GM12878 (cell line): ENCODE data around the gene ELL2. TPM values are rescaled to one million over a fixed set of nuclear protein-coding genes. Genes with fewer than 3 reads are reported as not detected.

Source experiments
- ATAC-seq: fragments of 200-7000 bp; cut with Tn5 transposase; 3 replicates; pipeline ENCODE4 v1.9.1; 2020; ENCODE audit warnings: mild to moderate bottlenecking, moderate library complexity
- BruUV-seq: library from RNA; stranded (reverse); fragments of 400-500 nt; replicated peaks from 2 replicates; lab custom pipeline; 2021; lab: Mats Ljungman, UMichigan
- CTCF ChIA-PET: fragments of 300-600 bp; sonication (Branson Sonifier 250); formaldehyde crosslinking; extraction: SDS; loops from one replicate; lab custom pipeline; 2021; ENCODE audit warnings: inconsistent platforms; lab: Yijun Ruan, JAX
- POLR2A ChIA-PET: fragments of 350-600 bp; formaldehyde crosslinking; extraction: SDS; loops from one replicate; lab custom pipeline; 2021; ENCODE audit warnings: inconsistent platforms; lab: Charles Lee
- RAD21 ChIA-PET: fragments of 300-600 bp; sonication (Branson Sonifier 250); formaldehyde crosslinking; loops from one replicate; lab custom pipeline; 2023; ENCODE audit warnings: antibody characterized with exemption; ENCODE audit not compliant: unreplicated experiment; lab: Charles Lee
- SMC1A ChIA-PET: fragments of 300-600 bp; sonication (Branson Sonifier 250); formaldehyde crosslinking; loops from one replicate; lab custom pipeline; 2023; ENCODE audit not compliant: unreplicated experiment, uncharacterized antibody; lab: Charles Lee
- DNase-seq: peaks from one replicate; pipeline ENCODE4 v3.0.0-alpha.2; 2011; ENCODE audit warnings: low read depth, low spot score
- FAIRE-seq: peaks from 3 replicates; lab custom pipeline; 2011; peaks lifted over from hg19 to GRCh38; lab: Jason Lieb, UNC
- H2AFZ ChIP-seq: 2 replicates; pipeline ENCODE4 v1.6.0; 2011; ENCODE audit warnings: low read depth, low read length, control low read depth; ENCODE audit not compliant: control insufficient read depth
- H3K27ac ChIP-seq: 2 replicates; pipeline ENCODE4 v1.5.1; 2011; ENCODE audit warnings: control low read depth; ENCODE audit not compliant: control insufficient read depth, insufficient read depth
- H3K27me3 ChIP-seq, 2 experiments: replicated peaks in 1 of 2; 2 replicates each; pipeline versions ENCODE4 v1.6.0 to v1.6.1; 2011; ENCODE audit warnings: low read length in 1 of 2; ENCODE audit not compliant: control insufficient read depth in 2 of 2, insufficient read depth in 2 of 2
- H3K36me3 ChIP-seq, 2 experiments: 2 replicates each; pipeline ENCODE4 v1.5.1; 2011; ENCODE audit warnings: low read length in 1 of 2; ENCODE audit not compliant: control insufficient read depth in 2 of 2, insufficient read depth in 2 of 2
- H3K4me1 ChIP-seq: 2 replicates; pipeline ENCODE4 v1.6.1; 2011; ENCODE audit warnings: mild to moderate bottlenecking, low read length, moderate library complexity, mixed read lengths; ENCODE audit not compliant: control insufficient read depth, insufficient read depth
- H3K4me2 ChIP-seq: 2 replicates; pipeline ENCODE4 v1.6.0; 2011; ENCODE audit warnings: control low read depth; ENCODE audit not compliant: control insufficient read depth, insufficient read depth
- H3K4me3 ChIP-seq: fragments of 200-600 bp; sonication (generic); 2 replicates; pipeline ENCODE4 v1.5.1; 2016
- H3K79me2 ChIP-seq: 2 replicates; pipeline ENCODE4 v1.6.0; 2011; ENCODE audit warnings: low read length; ENCODE audit not compliant: control insufficient read depth, insufficient read depth
- H3K9ac ChIP-seq: 2 replicates; pipeline ENCODE4 v1.8.0; 2011; ENCODE audit warnings: low read length, control low read depth, mixed read lengths; ENCODE audit not compliant: control insufficient read depth, insufficient read depth
- H3K9me3 ChIP-seq: replicated peaks from 3 replicates; pipeline ENCODE4 v1.5.1; 2011; ENCODE audit warnings: mild to moderate bottlenecking, low read length; ENCODE audit not compliant: control insufficient read depth, insufficient read depth
- H4K20me1 ChIP-seq: 2 replicates; pipeline ENCODE4 v1.6.0; 2011; ENCODE audit not compliant: control insufficient read depth, insufficient read depth
- CEBPB ChIP-seq, 2 experiments: fragments of 150-350 bp in 1 of 2; IDR thresholded peaks; 2 replicates each; pipeline ENCODE4 v1.6.1; 2012 to 2014; ENCODE audit warnings: low read depth in 2 of 2, low read length in 2 of 2, borderline replicate concordance in 1 of 2, inconsistent platforms in 1 of 2
- CHD4 ChIP-seq: fragments of 200-600 bp; sonication (generic); IDR thresholded peaks from 2 replicates; pipeline ENCODE4 v1.6.1; 2016; ENCODE audit warnings: mild to moderate bottlenecking
- FOS ChIP-seq: IDR thresholded peaks from 3 replicates; pipeline ENCODE4 v1.6.1; 2011; ENCODE audit warnings: borderline replicate concordance; ENCODE audit not compliant: insufficient read length; ENCODE audit errors: extremely low read depth
- IRF5 ChIP-seq: fragments of 450-650 bp; IDR thresholded peaks from 2 replicates; pipeline ENCODE4 v1.6.1; 2017; ENCODE audit warnings: borderline replicate concordance
- RAD51 ChIP-seq: fragments of 450-650 bp; IDR thresholded peaks from 2 replicates; pipeline ENCODE4 v1.6.1; 2016; ENCODE audit warnings: moderate library complexity, mild to moderate bottlenecking, inconsistent platforms
- RELA ChIP-seq: fragments of 450-650 bp; IDR thresholded peaks from 2 replicates; pipeline ENCODE4 v1.8.0; 2014; ENCODE audit warnings: borderline replicate concordance; ENCODE audit not compliant: partially characterized antibody
- SMAD1 ChIP-seq: fragments of 450-650 bp; IDR thresholded peaks from 2 replicates; pipeline ENCODE4 v1.6.1; 2018; ENCODE audit warnings: mild to moderate bottlenecking, low read depth; ENCODE audit not compliant: partially characterized antibody
- SMARCA5 ChIP-seq: fragments of 450-650 bp; IDR thresholded peaks from 2 replicates; pipeline ENCODE4 v1.6.1; 2017; ENCODE audit warnings: mild to moderate bottlenecking
- SUPT20H ChIP-seq: IDR thresholded peaks from 2 replicates; pipeline ENCODE4 v1.6.1; 2011; ENCODE audit warnings: low read depth, mild to moderate bottlenecking, low read length, moderate library complexity, borderline replicate concordance; ENCODE audit not compliant: control insufficient read depth
- SUZ12 ChIP-seq: fragments of 200-600 bp; sonication (generic); IDR thresholded peaks from one replicate; pipeline ENCODE4 v1.6.1; 2018; ENCODE audit warnings: antibody characterized with exemption, mild to moderate bottlenecking; ENCODE audit not compliant: unreplicated experiment
- YBX1 ChIP-seq: fragments of 450-650 bp; IDR thresholded peaks from 2 replicates; pipeline ENCODE4 v1.6.1; 2016; ENCODE audit warnings: antibody characterized with exemption
- ZBTB33 ChIP-seq: fragments of 450-650 bp; IDR thresholded peaks from 2 replicates; pipeline ENCODE4 v1.6.1; 2017; ENCODE audit warnings: mild to moderate bottlenecking
- ZNF592 ChIP-seq: fragments of 450-650 bp; IDR thresholded peaks from 2 replicates; pipeline ENCODE4 v1.6.1; 2017; ENCODE audit warnings: mild to moderate bottlenecking, moderate library complexity
- WGBS: methylation state at CpG from one replicate; pipeline ENCODE4 v1.1.6; 2016; ENCODE audit warnings: low lambda C conversion rate; ENCODE audit not compliant: insufficient replicate concordance, insufficient coverage; ENCODE audit errors: missing lambda C conversion rate; 5-methylcytosine and 5-hydroxymethylcytosine counted together
- in situ Hi-C: fragments of 300-500 bp; cut with MboI; formaldehyde crosslinking; loops from 9 replicates; pipeline ENCODE4 v1.14.3; 2018; ENCODE audit warnings: mixed read lengths
- intact Hi-C: fragments of 100-400 bp; cut with micrococcal nuclease; formaldehyde crosslinking; loops from one replicate; pipeline ENCODE4 v1.14.2; 2022; ENCODE audit not compliant: unreplicated experiment
- polyA plus RNA-seq, 11 experiments: library from polyadenylated mRNA; depleted of rRNA in 4 of 11; unstranded in 6 of 11; stranded (reverse) in 5 of 11; fragments of >200 nt; fragmentation: Nextera tagmentation in 4 of 11; fragmentation: Illumina TruSeq in 1 of 11; extraction: Ambion mirVana in 4 of 11; extraction: Trizol in 1 of 11; gene quantifications; 1 replicate in 1 of 11; 2 replicates in 10 of 11; pipeline versions ENCODE4 v1.2.1 to v1.2.3, GENCODE V29; 2011 to 2016; ENCODE audit warnings: inconsistent platforms in 2 of 11, missing spikeins in 2 of 11, low read depth in 1 of 11
- total RNA-seq, 4 experiments: library from RNA; depleted of rRNA in 3 of 4; stranded (reverse); fragments of >200 nt in 3 of 4; fragmentation: Illumina TruSeq in 1 of 4; extraction: Trizol in 1 of 4; gene quantifications; 2 replicates each; pipeline versions ENCODE4 v1.2.1 to v1.2.3, GENCODE V29; 2013 to 2021

ELL2 gene
- total and polyA plus RNA-seq, 10 of the 15 experiments (the other 5 are each of a cell fraction or from before 2014, with no cell fraction given): 24.2 to 91.4 (median 57.4) TPM

- Histone ChIP-seq H3K9ac (no peak overlapping the region), H3K27me3 (no peaks in the 10 kb centered on the region), H3K4me3 (no peak overlapping the region), H4K20me1 (no peaks in the 10 kb centered on the region), H3K79me2 (no peaks in the 10 kb centered on the region), H3K36me3 (no peaks in the 10 kb centered on the region), H3K27ac (no peak overlapping the region), H3K9me3 (no peaks in the 10 kb centered on the region), H2AFZ (no peak overlapping the region), H3K4me2 (no peak overlapping the region), H3K4me1 (no peaks in the 10 kb centered on the region)
- in situ Hi-C loops: no loop called here
- POLR2A ChIA-PET: interaction anchor here (1.0 to 1.3 kb wide), 3 partner anchors 69 to 487 kb away, joined by 3 to 5 read pairs (median 3); no protein-coding TSS in a partner anchor
- RAD21 ChIA-PET: interaction anchor here (1.1 to 11.1 kb wide), 9 partner anchors 10 to 486 kb away, joined by 3 to 209 read pairs (median 9); partner anchors contain the start of gene RFESD
- CTCF ChIA-PET: interaction anchor here (0.8 to 20.1 kb wide), 14 partner anchors 9 to 753 kb away, joined by 3 to 653 read pairs (median 6); partner anchors contain the start of gene RFESD
- intact Hi-C loops: no loop called here
- 69% methylated on average over 5 of the region's 5 CpGs for WGBS
- SMC1A ChIA-PET: interaction anchor here (1.0 to 21.9 kb wide), 14 partner anchors 9 to 488 kb away, joined by 3 to 622 read pairs (median 8); partner anchors contain the start of genes GLRX and RFESD
- DNase-seq: no peak
- no peak for FAIRE-seq
- ATAC-seq: peak; percentile 27; the same call in 2 of the 3 replicates
- TF ChIP-seq SMAD1 (no peak), CEBPB (IDR thresholded peaks at IDR 0.05; ENCODE audit: borderline replicate concordance in 1 of 2, low read depth in 2 of 2, low read length in 2 of 2) (no peak), RELA (no peak), YBX1 (no peak), FOS (no peak), IRF5 (no peak), CHD4 (no peak), ZNF592 (no peak), SMARCA5 (no peak), SUZ12 (no peak), RAD51 (no peak), SUPT20H (no peak), ZBTB33 (no peak)
- BruUV-seq: no TSS peak
Measured at GRCh38 chr5:95850391-95850894, 111.2 kb downstream of the ELL2 start.
